Measurements from ENCODE around the gene C4BPB. TPM values are rescaled to one million over a fixed set of nuclear protein-coding genes. Genes with fewer than 3 reads are reported as not detected.

C4BPB gene
- total RNA-seq, 1 donor from 2014 or later, result not detected

DNA sequence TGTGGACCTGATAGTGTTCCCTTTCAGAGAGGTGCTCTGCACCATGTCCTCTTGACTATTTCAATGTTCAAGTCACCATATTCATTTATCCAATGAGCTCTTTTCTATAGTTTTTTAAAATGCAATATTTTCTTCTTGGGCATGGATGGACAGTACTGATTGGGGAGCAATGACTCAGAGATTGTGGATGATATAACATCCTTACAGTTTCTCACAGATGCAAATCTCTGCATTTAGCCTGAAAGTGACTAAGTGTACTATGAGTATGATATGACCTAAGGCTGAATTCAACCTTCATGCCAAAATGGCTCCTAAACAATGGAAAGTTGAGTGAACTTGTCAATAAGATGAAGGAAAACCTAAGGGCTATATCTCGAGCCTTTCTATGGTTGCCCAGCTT lies 51.9 kb downstream of the C4BPB start:
- no peak for DNase-seq (ENCODE audit: low read depth, low spot score)

DNA sequence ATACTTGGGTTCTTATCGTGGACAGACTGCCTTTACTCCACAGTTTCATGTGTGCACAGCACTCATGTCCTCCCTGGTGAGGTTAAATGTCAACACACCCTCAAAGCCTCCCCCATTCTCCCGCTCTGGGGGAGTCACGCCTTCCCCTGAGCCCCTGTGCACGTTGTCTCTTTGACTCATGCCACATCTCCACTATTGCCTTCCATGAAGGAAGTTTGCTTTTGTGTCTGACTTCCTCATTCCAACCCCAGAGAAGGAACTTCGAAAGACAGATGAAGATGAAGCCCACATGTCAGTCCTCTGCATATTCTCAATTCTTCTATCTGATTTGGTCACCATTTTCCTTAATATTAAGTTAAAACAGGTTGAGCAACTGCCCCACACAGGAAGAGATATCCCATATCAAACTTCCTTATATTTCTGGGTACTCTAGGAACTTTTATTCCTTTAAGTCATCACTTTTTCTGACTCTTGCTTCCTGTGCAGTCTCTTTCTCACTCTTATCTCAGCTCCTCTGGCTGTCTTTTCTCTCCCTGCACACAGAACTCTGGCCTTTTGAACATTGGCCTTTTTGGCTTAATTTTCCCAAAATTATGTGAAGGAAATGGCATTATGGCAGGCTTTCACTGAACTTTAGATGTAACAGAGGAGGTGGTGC lies 56.9 kb downstream of the C4BPB start:
- no peak for DNase-seq (ENCODE audit: low read depth, low spot score)

Other genes with a start within 250 kb of the C4BPB start
- gene IL20, start 223.2 kb upstream of the C4BPB start, total RNA-seq, result not detected in 2 replicates
- gene IL24, start 191.4 kb upstream of the C4BPB start, total RNA-seq, result not detected in 2 replicates
- gene FCMR, start 166.9 kb upstream of the C4BPB start, total RNA-seq, result not detected in 2 replicates
- not detected in 2 replicates for gene PIGR, start 142.4 kb upstream of the C4BPB start, total RNA-seq
- gene FCAMR, start 118.4 kb upstream of the C4BPB start, total RNA-seq, result not detected in 2 replicates
- under 0.01 TPM in 1 of 2 replicates, not detected in the other for gene C1orf116, start 56.1 kb upstream of the C4BPB start, total RNA-seq
- 7.3 and 10.4 TPM in 2 replicates for gene YOD1, start 37.7 kb upstream of the C4BPB start, total RNA-seq
- gene PFKFB2, start 35.6 kb upstream of the C4BPB start, total RNA-seq, result 1.1 and 1.8 TPM in 2 replicates
- gene C4BPA, start 15.4 kb downstream of the C4BPB start, total RNA-seq, result not detected in 2 replicates
- gene CD55, start 232.8 kb downstream of the C4BPB start, total RNA-seq, result 43.5 and 73.1 TPM in 2 replicates

Measured in pulmonary artery endothelial cell (primary cell).